ENCODE results near the gene SEC24C. TPM values are rescaled to one million over a fixed set of nuclear protein-coding genes. Genes with fewer than 3 reads are reported as not detected.

The SEC24C gene
- total and polyA plus RNA-seq, 2 of the 13 experiments (the other 11 are each of a cell fraction or from before 2014, with no cell fraction given), result 63.1 to 66.4 TPM

DNA sequence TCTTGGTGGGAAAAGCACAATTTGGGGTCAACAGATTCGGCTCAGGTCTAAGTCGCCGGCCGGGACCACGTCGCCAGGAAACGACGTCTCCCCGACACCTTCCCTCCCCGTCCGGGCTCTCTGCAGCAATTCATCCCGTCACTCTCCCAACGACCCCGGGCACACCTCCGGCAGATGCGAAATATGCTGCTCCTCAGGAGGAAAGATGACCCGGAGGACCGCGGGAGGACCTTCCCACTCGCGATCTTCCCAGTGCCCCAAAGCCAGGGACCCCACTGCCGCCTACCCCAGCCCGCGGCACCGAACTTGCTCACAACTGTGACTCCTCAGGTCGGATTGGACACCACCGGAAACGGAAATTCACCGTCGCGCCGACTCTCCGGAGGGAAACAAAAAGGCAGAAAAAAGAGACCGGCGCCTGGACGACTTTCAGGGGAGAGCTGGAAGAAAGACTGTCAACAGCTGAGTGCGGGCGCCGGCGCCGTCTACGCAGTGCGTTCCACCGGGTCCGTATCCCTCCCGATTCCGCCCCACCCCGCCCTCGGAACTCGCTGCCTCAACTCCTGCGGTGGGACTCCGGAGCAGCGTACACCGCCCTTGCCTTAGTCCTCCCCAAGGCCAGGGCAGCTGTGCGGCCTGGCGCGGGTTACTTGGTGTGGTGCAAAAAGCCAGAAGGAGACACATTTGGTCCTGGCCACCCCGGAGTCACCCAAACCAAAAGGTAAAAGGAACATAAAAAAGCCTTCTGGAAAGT is 13.8 kb upstream of the SEC24C start (continued):
- TF ChIP-seq, protein P1, sequence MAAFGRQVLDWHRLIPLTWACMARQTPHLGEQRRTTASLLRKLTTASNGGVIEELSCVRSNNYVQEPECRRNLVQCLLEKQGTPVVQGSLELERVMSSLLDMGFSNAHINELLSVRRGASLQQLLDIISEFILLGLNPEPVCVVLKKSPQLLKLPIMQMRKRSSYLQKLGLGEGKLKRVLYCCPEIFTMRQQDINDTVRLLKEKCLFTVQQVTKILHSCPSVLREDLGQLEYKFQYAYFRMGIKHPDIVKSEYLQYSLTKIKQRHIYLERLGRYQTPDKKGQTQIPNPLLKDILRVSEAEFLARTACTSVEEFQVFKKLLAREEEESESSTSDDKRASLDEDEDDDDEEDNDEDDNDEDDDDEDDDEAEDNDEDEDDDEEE (CRISPR knock-in tag; IDR thresholded peaks at IDR 0.05), result no peak
- peak; percentile 58 for TF ChIP-seq ZNF883 (CRISPR knock-in tag; IDR thresholded peaks at IDR 0.05; ENCODE audit: not compliant biosample characterization)
- no peak for TF ChIP-seq ZNF841 (CRISPR knock-in tag; IDR thresholded peaks at IDR 0.05; ENCODE audit: borderline replicate concordance)
- TF ChIP-seq TBX2 (CRISPR knock-in tag; IDR thresholded peaks at IDR 0.05; ENCODE audit: borderline replicate concordance), result peak; percentile 80; the same call in 1 of the 2 replicates
- TF ChIP-seq ZNF530 (CRISPR knock-in tag; IDR thresholded peaks at IDR 0.05; ENCODE audit: low read depth), result no peak
- TF ChIP-seq ZNF878 (CRISPR knock-in tag; IDR thresholded peaks at IDR 0.05), result no peak; the same call in none of the 2 replicates
- TF ChIP-seq ZNF230 (CRISPR knock-in tag; IDR thresholded peaks at IDR 0.05), result 0 out of 2 replicates have a peak, but pooled peaks have one; percentile 81
- no peak for TF ChIP-seq ZNF7 (CRISPR knock-in tag; IDR thresholded peaks at IDR 0.05)
- no peak for TF ChIP-seq ZNF296 (CRISPR knock-in tag; conservative IDR thresholded peaks at IDR 0.05)
- 0 out of 2 replicates have a peak, but pooled peaks have one; percentile 69 for TF ChIP-seq KLF6 (CRISPR knock-in tag; IDR thresholded peaks at IDR 0.05)
- TF ChIP-seq MBD4 (IDR thresholded peaks at IDR 0.05; ENCODE audit: borderline replicate concordance, low read length), result no peak
- peak; percentile 90; the same call in 1 of the 2 replicates for TF ChIP-seq TGIF2 (CRISPR knock-in tag; IDR thresholded peaks at IDR 0.05)
- no peak for TF ChIP-seq ATF7 (IDR thresholded peaks at IDR 0.05)
- 0 out of 2 replicates have a peak, but pooled peaks have one; percentile 40 for TF ChIP-seq ATF7 (CRISPR knock-in tag; IDR thresholded peaks at IDR 0.05)
- TF ChIP-seq ZNF343 (CRISPR knock-in tag; IDR thresholded peaks at IDR 0.05), result peak; percentile 67; the same call in 1 of the 2 replicates
- peak; percentile 74 for TF ChIP-seq AGO1 (IDR thresholded peaks at IDR 0.05; ENCODE audit: low read depth, low read length, poor library complexity, severe bottlenecking)
- peak; percentile 76 for TF ChIP-seq SALL2 (CRISPR knock-in tag; IDR thresholded peaks at IDR 0.05)
- TF ChIP-seq, protein P2, sequence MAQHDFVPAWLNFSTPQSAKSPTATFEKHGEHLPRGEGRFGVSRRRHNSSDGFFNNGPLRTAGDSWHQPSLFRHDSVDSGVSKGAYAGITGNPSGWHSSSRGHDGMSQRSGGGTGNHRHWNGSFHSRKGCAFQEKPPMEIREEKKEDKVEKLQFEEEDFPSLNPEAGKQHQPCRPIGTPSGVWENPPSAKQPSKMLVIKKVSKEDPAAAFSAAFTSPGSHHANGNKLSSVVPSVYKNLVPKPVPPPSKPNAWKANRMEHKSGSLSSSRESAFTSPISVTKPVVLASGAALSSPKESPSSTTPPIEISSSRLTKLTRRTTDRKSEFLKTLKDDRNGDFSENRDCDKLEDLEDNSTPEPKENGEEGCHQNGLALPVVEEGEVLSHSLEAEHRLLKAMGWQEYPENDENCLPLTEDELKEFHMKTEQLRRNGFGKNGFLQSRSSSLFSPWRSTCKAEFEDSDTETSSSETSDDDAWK (CRISPR knock-in tag; IDR thresholded peaks at IDR 0.05), result no peak
- peak; percentile 35; the same call in 1 of the 2 replicates for TF ChIP-seq ZNF232 (CRISPR knock-in tag; IDR thresholded peaks at IDR 0.05; ENCODE audit: borderline replicate concordance)
- TF ChIP-seq NFIC (IDR thresholded peaks at IDR 0.05; ENCODE audit: low read length), result peak; percentile 63; the same call in 1 of the 2 replicates
- TF ChIP-seq, protein P3, sequence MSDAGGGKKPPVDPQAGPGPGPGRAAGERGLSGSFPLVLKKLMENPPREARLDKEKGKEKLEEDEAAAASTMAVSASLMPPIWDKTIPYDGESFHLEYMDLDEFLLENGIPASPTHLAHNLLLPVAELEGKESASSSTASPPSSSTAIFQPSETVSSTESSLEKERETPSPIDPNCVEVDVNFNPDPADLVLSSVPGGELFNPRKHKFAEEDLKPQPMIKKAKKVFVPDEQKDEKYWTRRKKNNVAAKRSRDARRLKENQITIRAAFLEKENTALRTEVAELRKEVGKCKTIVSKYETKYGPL (CRISPR knock-in tag; IDR thresholded peaks at IDR 0.05), result 0 out of 2 replicates have a peak, but pooled peaks have one; percentile 13
- TF ChIP-seq IRF2 (CRISPR knock-in tag; IDR thresholded peaks at IDR 0.05), result peak; percentile 93
- TF ChIP-seq SP1 (IDR thresholded peaks at IDR 0.05), result no peak
- 0 out of 2 replicates have a peak, but pooled peaks have one; percentile 12 for TF ChIP-seq SP1 (CRISPR knock-in tag; IDR thresholded peaks at IDR 0.05)
- peak; percentile 95 for TF ChIP-seq RBM39 (IDR thresholded peaks at IDR 0.05; ENCODE audit: low read depth, low read length, poor library complexity, severe bottlenecking)
- TF ChIP-seq TAF1 (CRISPR knock-in tag; IDR thresholded peaks at IDR 0.05), result peak; percentile 91
- 0 out of 2 replicates have a peak, but pooled peaks have one; percentile 13 for TF ChIP-seq ZC3H4 (CRISPR knock-in tag; IDR thresholded peaks at IDR 0.05; ENCODE audit: borderline replicate concordance)
- peak; percentile 60; the same call in 1 of the 2 replicates for TF ChIP-seq FOXK2 (IDR thresholded peaks at IDR 0.05)
- TF ChIP-seq ZFP62 (CRISPR knock-in tag; IDR thresholded peaks at IDR 0.05), result no peak

Data from HepG2 (cell line).